Neuronal stem cell (in vitro differentiated cells): ENCODE data around the gene ATP2C2.

Experiments
- DNase-seq: peaks from one replicate; pipeline ENCODE4 v3.0.0-alpha.2; 2013; ENCODE audit warnings: low spot score
- H2AFZ ChIP-seq: one replicate; pipeline ENCODE4 v1.6.1; 2013; ENCODE audit warnings: mild to moderate bottlenecking, low read length, inconsistent platforms
- H2AK5ac ChIP-seq: 2 replicates; pipeline ENCODE4 v1.6.1; 2013; ENCODE audit warnings: low read depth, mild to moderate bottlenecking, inconsistent platforms, low read length, moderate library complexity, mixed read lengths
- H2BK120ac ChIP-seq: 2 replicates; pipeline ENCODE4 v1.6.1; 2013; ENCODE audit warnings: low read depth, mild to moderate bottlenecking, inconsistent platforms, low read length, moderate library complexity, mixed read lengths
- H2BK12ac ChIP-seq: one replicate; pipeline ENCODE4 v1.6.1; 2013; ENCODE audit warnings: low read length, inconsistent platforms
- H2BK15ac ChIP-seq: 2 replicates; pipeline ENCODE4 v1.6.1; 2013; ENCODE audit warnings: mild to moderate bottlenecking, low read length, inconsistent platforms, mixed read lengths
- H2BK5ac ChIP-seq: one replicate; pipeline ENCODE4 v1.6.1; 2013; ENCODE audit warnings: inconsistent platforms, mild to moderate bottlenecking, low read length, moderate library complexity
- H3K14ac ChIP-seq: one replicate; pipeline ENCODE4 v1.6.1; 2013; ENCODE audit warnings: low read length, inconsistent platforms
- H3K18ac ChIP-seq: 2 replicates; pipeline ENCODE4 v1.6.1; 2013; ENCODE audit warnings: low read length, inconsistent platforms
- H3K23ac ChIP-seq: 2 replicates; pipeline ENCODE4 v1.6.1; 2013; ENCODE audit warnings: low read depth, mild to moderate bottlenecking, mixed read lengths, low read length, inconsistent platforms; ENCODE audit not compliant: poor library complexity
- H3K27ac ChIP-seq: replicated peaks from 3 replicates; pipeline ENCODE4 v1.5.1; 2013; ENCODE audit warnings: low read length, inconsistent platforms
- H3K27me3 ChIP-seq, 3 experiments: 2 replicates each; pipeline ENCODE4 v1.6.1; 2013; ENCODE audit warnings: low read length in 3 of 3, mild to moderate bottlenecking in 2 of 3, inconsistent platforms in 1 of 3, low read depth in 1 of 3, mixed read lengths in 1 of 3, moderate library complexity in 1 of 3; ENCODE audit not compliant: control insufficient read depth in 3 of 3, insufficient read depth in 3 of 3
- H3K36me3 ChIP-seq, 2 donors: replicated peaks in 1 of 2; 2 replicates each; pipeline ENCODE4 v1.6.1; 2013; ENCODE audit warnings: low read length in 2 of 2; ENCODE audit not compliant: control insufficient read depth in 2 of 2, insufficient read depth in 2 of 2
- H3K4ac ChIP-seq: 2 replicates; pipeline ENCODE4 v1.6.1; 2013; ENCODE audit warnings: inconsistent platforms, mild to moderate bottlenecking, low read length, moderate library complexity
- H3K4me1 ChIP-seq, 2 donors: 1 replicate in 1 of 2; 2 replicates in 1 of 2; pipeline ENCODE4 v1.6.1; 2013; ENCODE audit warnings: low read length in 2 of 2, low read depth in 1 of 2; ENCODE audit not compliant: control insufficient read depth in 2 of 2, insufficient read depth in 1 of 2
- H3K4me2 ChIP-seq: one replicate; pipeline ENCODE4 v1.6.1; 2013; ENCODE audit warnings: mild to moderate bottlenecking, low read length, inconsistent platforms; ENCODE audit not compliant: insufficient read depth, poor library complexity, severe bottlenecking
- H3K4me3 ChIP-seq, 2 donors: 2 replicates each; pipeline ENCODE4 v1.5.1; 2013; ENCODE audit warnings: low read length in 2 of 2, mild to moderate bottlenecking in 2 of 2, inconsistent platforms in 1 of 2, moderate library complexity in 1 of 2
- H3K79me1 ChIP-seq: one replicate; pipeline ENCODE4 v1.6.1; 2013; ENCODE audit warnings: low read depth, mild to moderate bottlenecking, inconsistent platforms, low read length, moderate library complexity
- H3K9ac ChIP-seq: one replicate; pipeline ENCODE4 v1.6.1; 2013; ENCODE audit warnings: mild to moderate bottlenecking, low read depth, low read length, inconsistent platforms; ENCODE audit not compliant: poor library complexity
- H3K9me3 ChIP-seq, 2 donors: replicated peaks in 1 of 2; 2 replicates each; pipeline versions ENCODE3 to v1.6.1; 2013; ENCODE audit warnings: low read length in 2 of 2, mild to moderate bottlenecking in 2 of 2, inconsistent platforms in 1 of 2, low read depth in 1 of 2, mixed read lengths in 1 of 2, moderate library complexity in 1 of 2; ENCODE audit not compliant: control insufficient read depth in 2 of 2, insufficient read depth in 1 of 2
- H4K8ac ChIP-seq: one replicate; pipeline ENCODE4 v1.6.1; 2013; ENCODE audit warnings: low read depth, mild to moderate bottlenecking, inconsistent platforms, low read length, moderate library complexity
- H4K91ac ChIP-seq: one replicate; pipeline ENCODE4 v1.6.1; 2013; ENCODE audit warnings: low read length, low read depth, mild to moderate bottlenecking, inconsistent platforms; ENCODE audit not compliant: poor library complexity
- WGBS, 2 donors: extraction: QIAGEN DNeasy Blood & Tissue Kit; methylation state at CpG; one replicate each; pipeline ENCODE4 v1.1.7; 2013; ENCODE audit warnings: missing lambda C conversion rate in 2 of 2, mixed read lengths in 1 of 2; ENCODE audit not compliant: insufficient read length in 2 of 2, insufficient replicate concordance in 1 of 2; ENCODE audit errors: extremely low coverage in 2 of 2; 5-methylcytosine and 5-hydroxymethylcytosine counted together

Gene ATP2C2

GRCh38 chr16:84486551-84487235 lies 118.4 kb downstream of the ATP2C2 start:
- H3K9ac ChIP-seq, result no peak overlapping the region
- no peak overlapping the region for H3K23ac ChIP-seq
- peaks cover 12 to 79% of the 10 kb centered on the region in 2 donors for H3K36me3 ChIP-seq
- H3K27me3 ChIP-seq, result no peaks in the 10 kb centered on the region
- H2BK12ac ChIP-seq, result no peak overlapping the region
- H3K4ac ChIP-seq, result no peak overlapping the region
- no peak overlapping the region for H3K18ac ChIP-seq
- H2BK15ac ChIP-seq, result no peak overlapping the region
- no peak overlapping the region for H3K14ac ChIP-seq
- no peak overlapping the region for H3K27ac ChIP-seq
- no peak overlapping the region for H4K8ac ChIP-seq
- no peaks in the 10 kb centered on the region for H3K4me1 ChIP-seq
- no peak for DNase-seq
- H3K4me3 ChIP-seq, result no peak overlapping the region
- no peak overlapping the region for H2AK5ac ChIP-seq
- H3K4me2 ChIP-seq, result no peak overlapping the region
- H3K79me1 ChIP-seq, result no peaks in the 10 kb centered on the region
- WGBS, 2 donors, result no CpG with 5 or more reads among the region's 17 CpGs
- H2AFZ ChIP-seq, result no peak overlapping the region
- no peak overlapping the region for H4K91ac ChIP-seq
- H2BK5ac ChIP-seq, result no peak overlapping the region
- H2BK120ac ChIP-seq, result no peak overlapping the region
- H3K9me3 ChIP-seq, result no peaks in the 10 kb centered on the region

DNA sequence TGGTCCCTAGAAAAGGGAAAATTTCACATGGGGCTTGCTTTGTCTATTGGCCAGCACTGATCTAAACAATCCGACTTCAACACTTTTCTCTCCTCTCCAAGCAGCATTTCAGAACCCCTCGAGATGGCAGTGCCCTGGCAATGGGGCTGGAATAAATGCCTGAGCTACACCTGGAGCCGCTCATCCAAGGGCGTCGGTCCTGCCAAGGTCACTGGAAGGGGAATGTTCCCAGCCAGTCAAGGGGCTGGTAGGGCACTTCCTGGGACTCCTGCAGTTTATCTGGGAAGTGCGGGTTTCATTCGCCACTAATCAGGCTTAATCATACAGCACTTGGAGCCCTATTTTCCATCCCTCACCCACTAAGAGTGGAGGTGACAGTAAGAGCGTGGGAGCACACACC lies 119.0 kb downstream of the ATP2C2 start:
- no peak overlapping the region for H3K9ac ChIP-seq
- no peak overlapping the region for H3K23ac ChIP-seq
- no peak overlapping the region for H3K4me2 ChIP-seq
- DNase-seq, result no peak
- H2AK5ac ChIP-seq, result no peak overlapping the region
- no peak overlapping the region for H2AFZ ChIP-seq
- no peaks in the 10 kb centered on the region for H3K27me3 ChIP-seq
- no peaks in the 10 kb centered on the region for H3K79me1 ChIP-seq
- H2BK5ac ChIP-seq, result no peak overlapping the region
- no peak overlapping the region for H2BK120ac ChIP-seq
- H3K36me3 ChIP-seq, result peaks cover 14 to 82% of the 10 kb centered on the region in 2 donors
- H3K14ac ChIP-seq, result no peak overlapping the region
- no peak overlapping the region for H2BK12ac ChIP-seq
- H3K4me1 ChIP-seq, result no peaks in the 10 kb centered on the region
- no peak overlapping the region for H4K8ac ChIP-seq
- H3K4me3 ChIP-seq, result no peak overlapping the region
- H3K27ac ChIP-seq, result no peak overlapping the region
- H2BK15ac ChIP-seq, result no peak overlapping the region
- H3K9me3 ChIP-seq, result peaks cover 2 to 6% of the 10 kb centered on the region in 2 donors
- H3K18ac ChIP-seq, result no peak overlapping the region
- no CpG with 5 or more reads among the region's 8 CpGs for WGBS, 2 donors
- no peak overlapping the region for H4K91ac ChIP-seq
- no peak overlapping the region for H3K4ac ChIP-seq

DNA sequence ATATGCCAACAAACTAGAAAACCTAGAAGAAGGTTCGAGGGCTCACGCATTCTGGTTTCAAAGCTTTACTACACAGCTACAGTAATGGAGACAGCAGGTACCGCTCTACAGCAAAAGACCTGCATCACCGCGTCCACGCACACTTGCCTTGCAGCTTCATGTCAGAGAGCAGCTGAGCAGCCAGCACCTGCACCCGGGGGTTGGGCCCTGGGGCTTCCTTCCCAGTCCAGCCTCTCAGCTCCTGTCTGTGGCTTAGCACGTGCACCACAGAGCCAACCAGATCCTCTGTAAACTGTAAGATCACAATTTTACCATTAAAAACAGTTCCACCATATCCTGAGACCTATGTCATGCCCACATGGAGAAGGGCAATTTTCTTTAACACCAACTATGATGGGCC lies 120.8 kb downstream of the ATP2C2 start:
- Histone ChIP-seq H2AFZ (no peak overlapping the region), H3K36me3 (peaks cover 15 to 86% of the 10 kb centered on the region in 2 donors), H3K27me3 (no peaks in the 10 kb centered on the region), H3K9me3 (peaks cover 4 to 22% of the 10 kb centered on the region in 2 donors), H3K4me1 (no peaks in the 10 kb centered on the region), H3K79me1 (no peaks in the 10 kb centered on the region), H3K4me2 (no peak overlapping the region), H2BK12ac (no peak overlapping the region), H3K23ac (no peak overlapping the region), H2BK120ac (no peak overlapping the region), H3K27ac (no peak overlapping the region), H3K4me3 (no peak overlapping the region), H3K4ac (no peak overlapping the region), H2AK5ac (no peak overlapping the region), H3K14ac (no peak overlapping the region), H3K9ac (no peak overlapping the region), H2BK15ac (no peak overlapping the region), H3K18ac (no peak overlapping the region), H4K91ac (no peak overlapping the region), H4K8ac (no peak overlapping the region), H2BK5ac (no peak overlapping the region)
- DNase-seq, result no peak
- WGBS, 2 donors, result no CpG with 5 or more reads among the region's 8 CpGs

GRCh38 chr16:84495506-84495905 lies 127.2 kb downstream of the ATP2C2 start:
- Histone ChIP-seq H2AFZ (no peak overlapping the region), H3K9me3 (peaks cover 4 to 28% of the 10 kb centered on the region in 2 donors), H3K4me1 (no peaks in the 10 kb centered on the region), H3K27me3 (no peaks in the 10 kb centered on the region), H2BK5ac (no peak overlapping the region), H2BK15ac (no peak overlapping the region), H2BK12ac (no peak overlapping the region), H3K27ac (no peak overlapping the region), H3K4me3 (no peak overlapping the region), H3K23ac (no peak overlapping the region), H2AK5ac (no peak overlapping the region), H3K36me3 (peaks cover 27 to 89% of the 10 kb centered on the region in 2 donors), H3K4me2 (no peak overlapping the region), H2BK120ac (no peak overlapping the region), H3K4ac (no peak overlapping the region), H3K9ac (no peak overlapping the region), H4K8ac (no peak overlapping the region), H3K79me1 (peaks cover 1% of the 10 kb centered on the region), H4K91ac (no peak overlapping the region), H3K18ac (no peak overlapping the region), H3K14ac (no peak overlapping the region)
- no peak for DNase-seq
- WGBS, 2 donors, result no CpG with 5 or more reads among the region's 11 CpGs
